GM12878 (cell line): ENCODE measurements around the gene NAT14.

Experiments used
- CTCF ChIP-seq, 3 experiments: IDR thresholded peaks in 2 of 3; conservative IDR thresholded peaks in 1 of 3; 2 replicates each; pipeline ENCODE4 v1.5.1; 2011; ENCODE audit warnings: low read depth in 3 of 3, low read length in 3 of 3, mild to moderate bottlenecking in 3 of 3, control low read depth in 2 of 3, moderate library complexity in 2 of 3, inconsistent platforms in 1 of 3, mixed read lengths in 1 of 3; ENCODE audit not compliant: control insufficient read depth in 2 of 3, insufficient read depth in 1 of 3; ENCODE audit errors: extremely low read depth in 1 of 3
- NFIC ChIP-seq: IDR thresholded peaks from 2 replicates; pipeline ENCODE4 v1.6.1; 2012; ENCODE audit warnings: low read depth, mild to moderate bottlenecking, inconsistent platforms, low read length, moderate library complexity
- POLR2A ChIP-seq: IDR thresholded peaks from 2 replicates; pipeline ENCODE4 v1.6.1; 2011; ENCODE audit warnings: low read depth, mild to moderate bottlenecking, low read length
- POLR2AphosphoS5 ChIP-seq: IDR thresholded peaks from 2 replicates; pipeline ENCODE4 v1.6.1; 2011; ENCODE audit warnings: mild to moderate bottlenecking, low read length, inconsistent platforms
- SMAD1 ChIP-seq: fragments of 450-650 bp; IDR thresholded peaks from 2 replicates; pipeline ENCODE4 v1.6.1; 2018; ENCODE audit warnings: mild to moderate bottlenecking, low read depth; ENCODE audit not compliant: partially characterized antibody
- SRF ChIP-seq, 2 experiments: IDR thresholded peaks; 2 replicates each; pipeline ENCODE4 v1.6.1; 2011; ENCODE audit warnings: low read depth in 2 of 2, low read length in 2 of 2, mild to moderate bottlenecking in 1 of 2, moderate library complexity in 1 of 2
- TF ChIP-seq, protein P1 (sequence below): IDR thresholded peaks from 2 replicates; pipeline ENCODE4 v1.6.1; 2011; ENCODE audit warnings: mild to moderate bottlenecking, low read depth, low read length, moderate library complexity; ENCODE audit not compliant: insufficient replicate concordance

GRCh38 chr19:55528030-55528803 lies 43.2 kb downstream of the NAT14 start:
- TF ChIP-seq SMAD1 (no peak), POLR2AphosphoS5 (no peak), NFIC (no peak), CTCF (IDR thresholded peaks at IDR 0.05 in 2 of 3, conservative IDR thresholded peaks at IDR 0.05 in 1 of 3; ENCODE audit: control insufficient read depth in 2 of 3, extremely low read depth in 1 of 3, insufficient read depth in 1 of 3, low read depth in 3 of 3, low read length in 3 of 3) (no peak), SRF (IDR thresholded peaks at IDR 0.05; ENCODE audit: low read depth in 2 of 2, low read length in 2 of 2) (no peak), POLR2A (no peak)
- TF ChIP-seq, protein P1, sequence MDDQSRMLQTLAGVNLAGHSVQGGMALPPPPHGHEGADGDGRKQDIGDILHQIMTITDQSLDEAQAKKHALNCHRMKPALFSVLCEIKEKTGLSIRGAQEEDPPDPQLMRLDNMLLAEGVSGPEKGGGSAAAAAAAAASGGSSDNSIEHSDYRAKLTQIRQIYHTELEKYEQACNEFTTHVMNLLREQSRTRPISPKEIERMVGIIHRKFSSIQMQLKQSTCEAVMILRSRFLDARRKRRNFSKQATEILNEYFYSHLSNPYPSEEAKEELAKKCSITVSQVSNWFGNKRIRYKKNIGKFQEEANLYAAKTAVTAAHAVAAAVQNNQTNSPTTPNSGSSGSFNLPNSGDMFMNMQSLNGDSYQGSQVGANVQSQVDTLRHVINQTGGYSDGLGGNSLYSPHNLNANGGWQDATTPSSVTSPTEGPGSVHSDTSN, result no peak
